Measurements from ENCODE around the gene MSH3. TPM values are rescaled to one million over a fixed set of nuclear protein-coding genes. Genes with fewer than 3 reads are reported as not detected.

Gene MSH3
- total and polyA plus RNA-seq, 2 of the 8 experiments (the other 6 are each of a cell fraction or from before 2014, with no cell fraction given): 3.6 to 22.6 TPM

DNA sequence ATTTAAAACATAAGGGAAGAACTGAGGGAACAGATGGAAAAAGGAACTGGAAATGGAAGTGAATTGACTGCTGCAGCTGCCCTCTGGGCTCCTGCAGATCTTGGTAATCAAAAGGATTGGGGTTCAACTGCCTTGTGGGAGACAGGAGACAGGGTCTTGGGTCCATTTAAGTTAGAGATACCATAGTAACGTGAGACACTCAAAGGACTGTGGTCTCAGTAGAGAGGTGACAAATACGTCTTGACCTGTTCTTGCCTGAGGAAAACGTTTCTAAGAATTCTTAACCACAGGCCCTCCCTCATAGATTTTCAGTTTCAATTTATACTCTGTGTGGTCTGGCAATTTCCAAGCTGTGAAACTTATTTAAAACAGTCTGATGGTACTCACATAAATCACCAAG, 101.2 kb downstream of the MSH3 start:
- ChIA-PET CTCF (ENCODE audit: partially characterized antibody) (interaction anchor here (1.2 kb wide), 1 partner anchor 44 kb away, joined by 3 read pairs; no protein-coding TSS in a partner anchor), POLR2A (ENCODE audit: partially characterized antibody) (no interaction called here)
- no peak overlapping the region for H2BK15ac ChIP-seq (ENCODE audit: low read length)
- no peak overlapping the region for H2BK12ac ChIP-seq (ENCODE audit: low read depth, low read length)
- no peak overlapping the region for H2AK5ac ChIP-seq (ENCODE audit: low read depth, low read length)
- no peak overlapping the region for H3K18ac ChIP-seq (ENCODE audit: extremely low read depth, low read length)
- H3K79me2 ChIP-seq (ENCODE audit: control insufficient read depth in 1 of 2, insufficient read depth in 2 of 2, low read length in 2 of 2): no peaks in the 10 kb centered on the region
- no peak overlapping the region for H4K8ac ChIP-seq (ENCODE audit: extremely low read depth, insufficient read depth, low read length)
- no peaks in the 10 kb centered on the region for H3K27me3 ChIP-seq (replicated peaks in 1 of 4; ENCODE audit: control insufficient read depth in 3 of 4, extremely low read depth in 1 of 4, insufficient read depth in 3 of 4, low read length in 3 of 4)
- no peak overlapping the region for H3K4me2 ChIP-seq (ENCODE audit: insufficient read depth in 1 of 2, low read depth in 2 of 2, low read length in 2 of 2)
- H3K56ac ChIP-seq (replicated peaks; ENCODE audit: insufficient read length, low read depth, low read length): no peak overlapping the region
- H4K20me1 ChIP-seq (replicated peaks in 1 of 2; ENCODE audit: control insufficient read depth in 1 of 2, insufficient read depth in 2 of 2, low read length in 2 of 2): peaks cover 0 to 1% of the 10 kb centered on the region in 2 experiments
- H3K9ac ChIP-seq (replicated peaks in 1 of 4; ENCODE audit: extremely low read depth in 1 of 4, low read depth in 3 of 4, low read length in 3 of 4): no peak overlapping the region
- no peaks in the 10 kb centered on the region for H3K9me3 ChIP-seq (ENCODE audit: insufficient read depth in 2 of 2, low read depth in 1 of 2, low read length in 1 of 2)
- H2BK5ac ChIP-seq (ENCODE audit: low read depth, low read length): no peak overlapping the region
- FAIRE-seq (no peak), DNase-seq (ENCODE audit: low read depth in 1 of 2, low spot score in 2 of 2) (no peak)
- no peak for TF ChIP-seq NRF1 (IDR thresholded peaks at IDR 0.05; ENCODE audit: low read depth, low read length)
- no peak for TF ChIP-seq BCL11A (IDR thresholded peaks at IDR 0.05; ENCODE audit: low read depth in 2 of 2, low read length in 2 of 2)
- no peak for TF ChIP-seq RBBP5 (IDR thresholded peaks at IDR 0.05; ENCODE audit: borderline replicate concordance, low read depth, low read length)
- no peak for TF ChIP-seq RNF2 (IDR thresholded peaks at IDR 0.05; ENCODE audit: borderline replicate concordance, low read depth, low read length, missing control alignments, poor library complexity, severe bottlenecking)
- no peak for TF ChIP-seq RAD21 (IDR thresholded peaks at IDR 0.05 in 1 of 2, conservative IDR thresholded peaks at IDR 0.05 in 1 of 2; ENCODE audit: low read depth in 2 of 2, low read length in 2 of 2)
- 63% methylated on average over 3 of the region's 3 CpGs; no CpG with 5 or more reads in 1 of the 2 experiments for WGBS, 2 experiments (ENCODE audit: extremely low coverage in 1 of 2, insufficient coverage in 1 of 2, insufficient read length in 1 of 2, insufficient replicate concordance in 2 of 2, low coverage in 1 of 2, low lambda C conversion rate in 2 of 2, missing lambda C conversion rate in 1 of 2)
- H3K23ac ChIP-seq (ENCODE audit: insufficient read length): no peak overlapping the region
- no peak overlapping the region for H3K14ac ChIP-seq (ENCODE audit: insufficient read length)
- H3K4me3 ChIP-seq (ENCODE audit: extremely low read depth in 1 of 4, insufficient read depth in 2 of 4, low read depth in 3 of 4, low read length in 4 of 4): no peak overlapping the region
- H2AFZ ChIP-seq (ENCODE audit: low read length): no peak overlapping the region
- no peaks in the 10 kb centered on the region for H3K23me2 ChIP-seq (ENCODE audit: low read depth, low read length)
- H4K91ac ChIP-seq (replicated peaks; ENCODE audit: insufficient read length, low read length): no peak overlapping the region
- no peak overlapping the region for H4K5ac ChIP-seq (ENCODE audit: insufficient read length, low read depth, low read length)
- no peaks in the 10 kb centered on the region; a peak in 2 of 8 replicates for H3K36me3 ChIP-seq (ENCODE audit: control insufficient read depth in 2 of 4, insufficient read depth in 4 of 4, low read length in 3 of 4)
- no peak overlapping the region for H3K4ac ChIP-seq (replicated peaks; ENCODE audit: insufficient read length, low read depth, low read length)
- no peaks in the 10 kb centered on the region for H3K79me1 ChIP-seq (ENCODE audit: low read depth, low read length)
- H2BK120ac ChIP-seq (replicated peaks; ENCODE audit: low read depth, low read length): no peak overlapping the region
- peaks cover 0 to 11% (median 2%) of the 10 kb centered on the region in 4 experiments; a peak in 3 of 7 replicates for H3K4me1 ChIP-seq (replicated peaks in 1 of 4; ENCODE audit: control insufficient read depth in 3 of 4, insufficient read depth in 4 of 4, low read length in 3 of 4)
- no peak overlapping the region for H2BK20ac ChIP-seq (ENCODE audit: low read length)
- H3K27ac ChIP-seq (ENCODE audit: low read depth, low read length): no peak overlapping the region

Measured in H1 (cell line).